Naive B cell (primary cell): ENCODE measurements around the gene CASQ1. TPM values are rescaled to one million over a fixed set of nuclear protein-coding genes. Genes with fewer than 3 reads are reported as not detected.

Source experiments
- ATAC-seq, 2 donors: fragments of 150-1000 bp; cut with Tn5 transposase; 2 replicates each; pipeline ENCODE4 v1.10.0; 2021; ENCODE audit warnings: low read depth in 2 of 2, mild to moderate bottlenecking in 2 of 2, moderate library complexity in 2 of 2
- DNase-seq: peaks from one replicate; pipeline ENCODE4 v3.0.0; 2022
- H3K27ac Mint-ChIP-seq, 6 donors: one replicate each; pipeline ENCODE4 v1.8.0; 2020 to 2022; ENCODE audit warnings: mild to moderate bottlenecking in 6 of 6, mixed read lengths in 6 of 6, moderate library complexity in 5 of 6, inconsistent platforms in 2 of 6
- H3K27me3 Mint-ChIP-seq, 3 donors: one replicate each; pipeline ENCODE4 v1.8.0; 2021 to 2022; ENCODE audit warnings: mixed read lengths in 3 of 3, mild to moderate bottlenecking in 1 of 3
- H3K36me3 Mint-ChIP-seq, 2 donors: one replicate each; pipeline ENCODE4 v1.8.0; 2020 to 2022; ENCODE audit warnings: mixed read lengths in 2 of 2, inconsistent platforms in 1 of 2, mild to moderate bottlenecking in 1 of 2
- H3K4me1 Mint-ChIP-seq, 3 donors: one replicate each; pipeline ENCODE4 v1.8.0; 2020 to 2022; ENCODE audit warnings: mixed read lengths in 3 of 3, inconsistent platforms in 1 of 3, mild to moderate bottlenecking in 1 of 3, moderate library complexity in 1 of 3
- H3K4me3 Mint-ChIP-seq, 8 donors: one replicate each; pipeline ENCODE4 v1.8.0; 2020 to 2022; ENCODE audit warnings: mild to moderate bottlenecking in 8 of 8, mixed read lengths in 8 of 8, moderate library complexity in 8 of 8, inconsistent platforms in 2 of 8
- H3K9me3 Mint-ChIP-seq, 7 donors: one replicate each; pipeline ENCODE4 v1.8.0; 2020 to 2022; ENCODE audit warnings: mixed read lengths in 7 of 7, mild to moderate bottlenecking in 5 of 7, inconsistent platforms in 2 of 7, moderate library complexity in 1 of 7
- polyA plus RNA-seq, 6 donors: library from polyadenylated mRNA; unstranded; fragments of 300-500 nt; fragmentation: Illumina TruSeq; gene quantifications; one replicate each; pipeline ENCODE4 v1.2.3, GENCODE V29; 2021; ENCODE audit warnings: low read depth in 6 of 6

The CASQ1 gene
- polyA plus RNA-seq, 6 donors from 2014 or later, result not detected

DNA sequence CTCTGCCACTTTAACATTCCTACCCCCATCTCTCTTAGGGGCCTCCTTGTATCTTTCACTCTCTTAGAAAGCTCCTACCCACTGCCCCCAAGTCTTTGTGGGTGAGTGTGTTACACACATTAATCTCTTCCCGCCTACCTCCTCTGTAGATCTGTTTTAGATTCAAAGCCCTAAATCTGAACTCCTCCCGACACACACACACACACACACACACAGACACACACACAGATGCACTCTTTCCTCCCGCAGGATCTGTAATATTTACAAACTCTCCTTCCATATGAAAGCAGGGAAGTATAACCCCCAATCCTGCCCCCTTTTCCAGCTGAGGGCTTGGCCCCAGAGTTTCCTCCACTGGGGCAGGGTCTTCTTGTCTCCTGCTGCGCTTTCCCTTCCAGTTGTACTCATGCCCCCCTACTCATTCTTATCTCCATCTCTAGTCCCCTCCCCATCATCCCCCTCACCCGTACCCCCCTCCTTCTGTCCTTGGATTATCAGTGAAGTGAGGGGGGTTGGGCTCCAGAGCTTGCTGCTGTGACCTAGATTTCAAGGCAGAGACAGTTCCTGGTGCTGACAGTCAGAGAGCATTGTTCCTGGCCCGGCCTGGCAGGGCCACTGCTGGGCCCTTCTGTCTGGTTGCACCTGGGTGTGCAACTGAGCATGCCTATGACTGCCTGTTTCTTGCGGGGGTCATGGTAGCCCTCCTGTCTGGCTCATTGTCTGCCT, 19.1 kb downstream of the CASQ1 start:
- no peaks in the 10 kb centered on the region for H3K9me3 Mint-ChIP-seq
- H3K4me3 Mint-ChIP-seq, result peak overlapping the region in 3 of 8 donors; percentile 18 to 67 (median 51)
- ATAC-seq (no peak), DNase-seq (no peak)
- peaks cover 29 to 54% (median 42%) of the 10 kb centered on the region in 3 donors for H3K4me1 Mint-ChIP-seq
- no peaks in the 10 kb centered on the region for H3K27me3 Mint-ChIP-seq
- H3K27ac Mint-ChIP-seq, result peak overlapping the region in 5 of 6 donors; percentile 39 to 94 (median 72)
- peaks cover 7 to 14% of the 10 kb centered on the region in 2 donors for H3K36me3 Mint-ChIP-seq

DNA sequence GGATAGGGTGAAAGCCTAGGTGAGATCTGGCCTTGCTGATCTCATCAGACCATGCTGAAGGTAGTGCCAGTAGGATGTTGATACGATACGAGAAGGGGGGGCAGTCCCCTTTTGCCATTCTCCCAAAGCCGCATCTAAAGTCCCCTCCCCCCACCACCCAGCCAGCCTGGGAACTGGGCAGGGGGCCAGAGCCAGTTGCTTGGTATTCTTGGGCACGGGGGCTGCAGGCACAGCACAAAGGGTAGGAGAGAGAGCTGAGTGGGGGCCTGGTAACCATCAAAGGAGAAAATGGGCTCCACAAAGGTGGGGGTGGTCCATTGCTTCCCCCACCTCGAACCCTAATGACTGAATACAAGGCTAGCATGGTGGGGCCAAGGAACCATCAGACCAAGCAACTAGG, 20.2 kb downstream of the CASQ1 start:
- no peak overlapping the region for H3K4me3 Mint-ChIP-seq
- no peaks in the 10 kb centered on the region for H3K27me3 Mint-ChIP-seq
- H3K27ac Mint-ChIP-seq, result peak overlapping the region in 3 of 6 donors; percentile 36 to 84 (median 42)
- DNase-seq (no peak), ATAC-seq (no peak)
- H3K9me3 Mint-ChIP-seq, result no peaks in the 10 kb centered on the region
- H3K36me3 Mint-ChIP-seq, result peaks cover 7 to 14% of the 10 kb centered on the region in 2 donors
- H3K4me1 Mint-ChIP-seq, result peaks cover 26 to 48% (median 38%) of the 10 kb centered on the region in 3 donors

DNA sequence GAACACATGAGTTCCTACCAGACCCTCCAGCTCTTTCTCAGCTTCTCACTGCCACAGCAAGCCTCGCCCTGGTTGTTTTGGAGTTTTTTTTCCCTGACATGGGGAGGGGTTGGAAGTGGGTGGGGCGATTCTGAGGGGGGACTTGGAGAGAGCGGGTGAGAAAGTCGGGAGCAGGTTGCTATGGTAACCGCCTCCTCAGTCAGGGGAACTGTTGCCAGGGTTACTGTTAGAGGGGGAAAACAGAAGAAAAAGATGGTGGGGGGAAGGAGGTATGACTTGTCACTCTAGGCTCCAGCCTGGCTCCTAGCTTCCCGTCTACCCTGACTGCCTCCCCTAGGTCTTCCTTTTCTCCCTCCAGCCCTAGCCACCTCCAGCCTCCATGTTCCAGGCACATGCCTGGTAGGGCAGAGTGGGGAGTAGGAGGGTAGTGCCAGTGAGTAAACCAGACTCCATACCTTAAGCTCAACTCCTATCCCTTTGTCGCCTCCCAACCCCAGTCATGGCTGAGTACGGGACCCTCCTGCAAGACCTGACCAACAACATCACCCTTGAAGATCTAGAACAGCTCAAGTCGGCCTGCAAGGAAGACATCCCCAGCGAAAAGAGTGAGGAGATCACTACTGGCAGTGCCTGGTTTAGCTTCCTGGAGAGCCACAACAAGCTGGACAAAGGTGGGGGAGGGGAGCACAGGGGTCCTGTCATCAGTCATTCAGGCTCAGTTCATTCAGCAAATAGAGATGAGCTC, 20.8 kb downstream of the CASQ1 start:
- Mint-ChIP-seq H3K4me1 (peaks cover 25 to 44% (median 34%) of the 10 kb centered on the region in 3 donors), H3K27ac (peak overlapping the region in 3 of 6 donors; percentile 42 to 72 (median 70)), H3K36me3 (peaks cover 13 to 14% of the 10 kb centered on the region in 2 donors), H3K27me3 (no peaks in the 10 kb centered on the region), H3K9me3 (no peaks in the 10 kb centered on the region), H3K4me3 (peak overlapping the region in 1 of 8 donors; percentile 47)
- no peak for ATAC-seq
- DNase-seq, result no peak

DNA sequence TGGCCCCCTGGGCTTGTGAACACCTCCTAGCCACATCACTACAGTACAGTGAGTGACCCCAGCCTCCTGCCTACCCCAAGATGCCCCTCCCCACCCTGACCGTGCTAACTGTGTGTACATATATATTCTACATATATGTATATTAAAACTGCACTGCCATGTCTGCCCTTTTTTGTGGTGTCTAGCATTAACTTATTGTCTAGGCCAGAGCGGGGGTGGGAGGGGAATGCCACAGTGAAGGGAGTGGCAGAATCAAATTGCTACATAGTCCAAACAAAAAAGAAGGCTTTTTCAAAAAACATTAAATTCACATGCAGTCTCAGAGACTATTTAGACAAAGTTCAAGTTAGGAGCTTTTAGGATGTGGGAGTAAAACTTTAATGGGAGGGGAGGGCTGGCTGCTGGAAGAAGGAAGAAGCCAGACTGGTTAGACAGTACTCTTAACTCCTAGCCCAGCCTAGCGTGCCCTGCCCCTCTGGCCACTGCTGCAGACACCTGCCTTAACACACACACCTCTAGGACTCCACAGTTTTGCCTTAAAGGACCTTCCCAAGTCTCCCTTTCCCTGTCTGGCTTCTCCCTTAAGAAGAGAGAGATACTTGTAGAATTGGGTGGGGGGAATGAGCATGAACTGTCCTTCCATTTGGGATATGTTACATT, 24.2 kb downstream of the CASQ1 start:
- Mint-ChIP-seq H3K27me3 (no peaks in the 10 kb centered on the region), H3K27ac (peak overlapping the region; percentile 12 to 81 (median 68)), H3K4me1 (peaks cover 5 to 10% (median 5%) of the 10 kb centered on the region in 3 donors), H3K9me3 (no peaks in the 10 kb centered on the region), H3K36me3 (peaks cover 14 to 23% of the 10 kb centered on the region in 2 donors), H3K4me3 (no peak overlapping the region)
- DNase-seq, result no peak
- no peak for ATAC-seq

DNA sequence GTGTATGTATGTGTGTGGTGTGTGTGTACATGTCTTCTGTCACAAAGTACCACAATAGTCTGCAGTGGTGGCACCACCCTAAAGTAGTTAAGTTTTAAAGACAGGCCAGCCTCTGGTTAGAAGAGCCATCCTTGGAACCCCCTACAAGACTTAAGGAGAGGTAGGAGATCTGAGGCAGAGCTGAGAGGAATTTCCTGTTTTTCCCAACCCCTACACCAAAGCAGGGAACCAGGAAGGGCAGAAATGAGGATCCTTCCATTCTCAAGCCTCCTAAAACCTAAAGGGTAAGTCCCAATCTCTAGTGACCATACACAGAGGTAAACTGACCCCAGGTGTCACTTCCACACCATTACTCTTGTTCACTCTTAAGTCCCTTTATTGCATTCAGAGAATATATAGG, 25.9 kb downstream of the CASQ1 start:
- H3K4me1 Mint-ChIP-seq, result peaks cover 0 to 3% (median 0%) of the 10 kb centered on the region in 3 donors
- no peaks in the 10 kb centered on the region for H3K9me3 Mint-ChIP-seq
- H3K4me3 Mint-ChIP-seq, result no peak overlapping the region
- no peaks in the 10 kb centered on the region for H3K27me3 Mint-ChIP-seq
- DNase-seq (no peak), ATAC-seq (no peak)
- H3K36me3 Mint-ChIP-seq, result peaks cover 14 to 23% of the 10 kb centered on the region in 2 donors
- H3K27ac Mint-ChIP-seq, result peak overlapping the region in 2 of 6 donors; percentile 90 to 92

DNA sequence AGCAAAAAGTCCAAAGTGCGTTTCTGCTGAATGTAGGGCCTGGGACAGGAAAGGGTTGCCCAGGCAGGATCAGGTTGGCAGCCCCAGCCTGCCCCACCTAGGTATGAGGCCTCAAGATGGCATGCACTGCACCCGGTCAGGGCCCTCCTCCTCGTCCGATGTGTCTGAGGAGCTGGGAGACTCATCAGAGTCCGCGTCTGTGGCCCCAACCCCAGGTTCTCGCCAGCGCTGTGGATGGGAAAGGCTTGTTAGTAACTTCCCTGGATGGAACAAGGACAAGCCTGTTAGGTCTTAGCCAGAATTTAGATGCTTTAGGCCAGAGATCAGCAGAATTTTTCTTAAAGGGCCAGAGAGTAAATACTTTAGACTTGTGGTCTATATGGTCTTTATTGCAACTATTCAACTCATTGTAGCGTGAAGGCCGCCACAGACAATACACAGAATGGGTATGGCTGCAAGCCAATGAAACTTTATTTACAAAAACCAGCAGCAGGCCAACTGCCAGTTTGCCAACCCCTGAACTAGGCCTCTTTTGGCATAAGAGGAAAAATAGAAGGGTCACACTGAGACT, 27.2 kb downstream of the CASQ1 start:
- no peaks in the 10 kb centered on the region for H3K9me3 Mint-ChIP-seq
- ATAC-seq, result no peak
- H3K4me1 Mint-ChIP-seq, result peaks cover 0 to 3% (median 0%) of the 10 kb centered on the region in 3 donors
- H3K27ac Mint-ChIP-seq, result peak overlapping the region in 4 of 6 donors; percentile 54 to 80 (median 74)
- H3K4me3 Mint-ChIP-seq, result no peak overlapping the region
- no peak for DNase-seq
- H3K36me3 Mint-ChIP-seq, result peaks cover 21 to 28% of the 10 kb centered on the region in 2 donors
- H3K27me3 Mint-ChIP-seq, result no peaks in the 10 kb centered on the region

DNA sequence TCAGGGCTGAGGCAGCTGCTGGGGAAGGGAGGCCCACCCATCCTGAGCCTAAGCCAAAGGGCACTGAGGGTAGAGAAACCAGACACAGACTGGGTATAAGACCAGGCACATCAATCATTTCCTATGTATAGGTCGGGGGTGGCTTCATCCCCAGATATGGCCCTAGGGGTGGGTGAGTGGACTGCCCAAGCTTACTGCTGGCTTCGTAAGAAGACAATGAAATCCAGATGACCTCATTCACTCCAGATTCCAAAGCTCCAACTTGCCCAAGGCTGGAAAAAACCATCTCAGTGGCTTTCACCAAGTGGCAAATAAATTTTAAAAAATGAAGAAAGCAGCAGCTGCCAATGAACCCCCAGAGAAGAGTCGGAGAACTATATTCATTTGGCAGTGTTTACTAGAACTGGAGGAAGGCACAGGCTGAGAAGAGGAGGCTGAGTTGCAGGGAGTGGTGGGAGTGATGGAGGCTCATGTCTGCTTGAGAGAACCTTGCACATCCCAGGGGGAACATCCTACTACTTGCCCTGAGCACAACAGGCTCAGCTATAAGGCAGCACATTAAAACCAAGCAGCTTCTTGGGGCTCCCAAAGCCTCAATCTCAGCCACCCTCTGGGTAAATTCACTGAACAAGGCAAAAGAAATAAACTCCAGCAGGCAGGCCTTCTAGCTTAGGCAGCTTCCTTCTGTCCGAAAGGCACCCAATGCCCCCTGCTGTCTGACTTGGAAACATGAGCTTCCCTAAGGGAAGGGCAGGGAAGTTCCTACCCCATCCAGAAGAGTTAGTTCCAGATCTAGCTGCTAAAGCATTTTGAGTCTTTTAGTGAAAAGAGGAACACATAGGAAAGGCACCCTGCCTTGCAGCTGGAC, 28.9 kb downstream of the CASQ1 start:
- Mint-ChIP-seq H3K27ac (peak overlapping the region in 3 of 6 donors; percentile 76 to 95 (median 78)), H3K36me3 (peaks cover 17 to 21% of the 10 kb centered on the region in 2 donors), H3K27me3 (no peaks in the 10 kb centered on the region), H3K9me3 (no peaks in the 10 kb centered on the region), H3K4me1 (peaks cover 0 to 3% (median 0%) of the 10 kb centered on the region in 3 donors), H3K4me3 (no peak overlapping the region)
- ATAC-seq (no peak), DNase-seq (no peak)

DNA sequence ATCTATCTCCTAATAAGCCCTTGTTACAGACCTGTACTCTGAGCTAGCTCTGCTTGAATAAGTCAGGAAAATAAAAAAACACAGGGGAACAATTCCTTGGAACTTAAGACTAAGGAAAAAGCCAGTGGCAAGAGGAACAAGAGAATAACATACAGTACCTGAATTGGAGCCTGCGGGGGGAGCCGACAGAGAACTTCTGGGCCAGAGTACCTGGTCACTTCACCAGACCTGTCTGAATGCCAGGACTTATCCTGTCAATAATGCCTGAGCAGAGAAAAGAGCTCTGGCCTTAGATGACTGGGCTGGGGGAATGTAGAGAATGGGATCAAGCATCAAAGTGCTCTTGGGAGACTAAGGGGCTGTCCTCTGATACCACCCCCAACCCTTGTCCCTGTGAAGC, 29.9 kb downstream of the CASQ1 start:
- Mint-ChIP-seq H3K4me1 (peaks cover 0 to 3% (median 0%) of the 10 kb centered on the region in 3 donors), H3K9me3 (no peaks in the 10 kb centered on the region), H3K27me3 (no peaks in the 10 kb centered on the region), H3K27ac (no peak overlapping the region), H3K36me3 (peaks cover 17 to 21% of the 10 kb centered on the region in 2 donors), H3K4me3 (no peak overlapping the region)
- DNase-seq (no peak), ATAC-seq (no peak)

DNA sequence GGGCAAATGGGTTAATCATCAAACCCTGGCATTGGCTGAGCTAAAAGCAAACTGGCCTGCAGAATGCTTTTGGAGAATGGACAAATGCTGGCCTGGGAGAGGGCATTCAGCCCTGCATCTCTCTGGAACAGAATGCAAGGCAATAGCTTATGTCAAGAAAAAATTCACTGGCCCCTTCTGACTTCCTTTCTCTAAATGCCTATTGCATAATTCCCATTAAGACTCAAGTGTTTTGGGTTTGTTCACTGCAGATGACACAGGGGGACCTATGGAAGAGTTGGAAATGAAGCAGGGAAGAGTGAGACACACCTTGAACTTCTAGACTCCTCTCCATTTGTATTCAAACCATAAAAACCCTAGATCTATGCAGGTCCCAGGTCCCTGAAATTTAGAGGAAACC, 30.7 kb downstream of the CASQ1 start:
- Mint-ChIP-seq H3K27ac (peak overlapping the region in 2 of 6 donors; percentile 11 to 53), H3K27me3 (no peaks in the 10 kb centered on the region), H3K36me3 (peaks cover 13 to 21% of the 10 kb centered on the region in 2 donors), H3K4me1 (peaks cover 0 to 3% (median 0%) of the 10 kb centered on the region in 3 donors), H3K4me3 (no peak overlapping the region), H3K9me3 (no peaks in the 10 kb centered on the region)
- ATAC-seq (no peak), DNase-seq (no peak)

DNA sequence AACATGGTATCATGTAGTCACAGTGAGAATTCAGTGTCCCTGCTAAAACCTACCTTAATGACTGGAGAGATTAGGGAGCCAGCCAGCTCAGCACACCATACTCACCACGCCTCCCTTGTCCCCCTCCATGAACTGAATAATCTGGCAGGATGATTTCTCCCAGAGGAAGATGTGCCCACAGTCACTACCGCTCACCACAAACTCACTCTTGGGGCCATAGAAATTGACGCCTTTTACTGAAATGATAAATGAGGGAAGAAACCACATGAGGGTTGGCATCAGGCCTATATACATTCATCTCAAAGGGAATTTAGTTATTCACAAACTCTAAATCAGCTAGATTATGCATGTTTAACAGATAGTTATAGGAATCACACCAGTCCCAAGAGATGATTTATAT, 32.2 kb downstream of the CASQ1 start:
- H3K27ac Mint-ChIP-seq, result no peak overlapping the region
- H3K36me3 Mint-ChIP-seq, result peaks cover 10 to 12% of the 10 kb centered on the region in 2 donors
- no peaks in the 10 kb centered on the region for H3K9me3 Mint-ChIP-seq
- no peak for ATAC-seq
- H3K4me1 Mint-ChIP-seq, result no peaks in the 10 kb centered on the region
- no peaks in the 10 kb centered on the region for H3K27me3 Mint-ChIP-seq
- H3K4me3 Mint-ChIP-seq, result no peak overlapping the region
- DNase-seq, result no peak

DNA sequence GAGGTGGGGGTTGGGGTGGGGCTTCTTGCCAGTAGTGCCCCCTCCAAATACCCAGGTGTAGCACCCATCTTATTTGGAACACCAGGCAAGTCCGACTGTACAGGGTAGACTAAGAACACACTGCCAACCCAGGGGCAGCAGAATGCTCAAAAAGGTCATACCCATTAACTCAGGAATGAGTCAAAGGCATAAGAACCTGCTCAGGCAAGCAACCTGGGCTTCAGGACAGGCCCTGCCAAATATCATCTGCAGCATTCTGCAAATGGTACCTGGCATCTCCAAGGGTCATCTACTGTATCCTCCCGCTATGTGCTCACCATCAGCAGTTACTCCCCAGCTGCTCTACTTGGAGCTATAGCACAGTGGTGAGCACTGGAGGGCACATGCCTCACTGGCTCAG, 34.2 kb downstream of the CASQ1 start:
- Mint-ChIP-seq H3K27ac (no peak overlapping the region), H3K9me3 (peaks cover 0 to 2% (median 0%) of the 10 kb centered on the region in 7 donors), H3K4me1 (no peaks in the 10 kb centered on the region), H3K4me3 (no peak overlapping the region), H3K36me3 (peaks cover 17 to 24% of the 10 kb centered on the region in 2 donors), H3K27me3 (no peaks in the 10 kb centered on the region)
- ATAC-seq, result no peak
- no peak for DNase-seq

DNA sequence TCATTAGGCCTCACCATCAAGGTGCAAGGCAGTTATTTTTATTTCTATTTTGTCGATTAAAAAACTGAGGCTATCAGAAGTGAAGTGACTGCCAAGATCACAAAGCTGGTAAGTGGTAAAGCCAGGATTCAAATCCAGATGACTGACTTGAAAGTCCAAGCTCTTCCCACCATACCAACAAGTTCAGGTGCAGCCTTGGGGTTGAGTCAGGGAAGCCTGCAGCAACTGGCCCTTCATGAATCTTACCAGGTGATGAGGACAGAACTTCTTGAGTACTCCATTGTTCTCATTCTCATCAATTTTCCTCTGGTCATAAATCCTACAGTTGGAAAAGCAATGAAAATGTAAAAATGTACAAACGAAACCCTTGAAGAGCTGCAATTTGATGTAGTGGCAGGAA, 35.0 kb downstream of the CASQ1 start:
- DNase-seq, result no peak
- no peak overlapping the region for H3K27ac Mint-ChIP-seq
- H3K27me3 Mint-ChIP-seq, result no peaks in the 10 kb centered on the region
- H3K4me1 Mint-ChIP-seq, result no peaks in the 10 kb centered on the region
- peaks cover 0 to 2% (median 0%) of the 10 kb centered on the region in 7 donors for H3K9me3 Mint-ChIP-seq
- H3K4me3 Mint-ChIP-seq, result no peak overlapping the region
- H3K36me3 Mint-ChIP-seq, result peaks cover 21 to 29% of the 10 kb centered on the region in 2 donors
- no peak for ATAC-seq
